Measurements from ENCODE around the gene EED. TPM values are rescaled to one million over a fixed set of nuclear protein-coding genes. Genes with fewer than 3 reads are reported as not detected.
"Not testable (repeated sequence)": the region's sequence is repeated elsewhere in the genome, so short reads cannot be mapped to it uniquely, and the experiment has no call there.

Gene EED
- total RNA-seq, 1 donor from 2014 or later: 25.4 TPM

GRCh38 chr11:86219311-86220193 lies 25.0 kb upstream of the EED start:
- no peak for DNase-seq

- no peak for DNase-seq
These were observed 23.9 kb upstream of the EED start for GRCh38 chr11:86220653-86221052.

GRCh38 chr11:86222081-86222480 lies 22.5 kb upstream of the EED start:
- no peak for DNase-seq

- DNase-seq: not testable (repeated sequence)
These were observed 20.0 kb upstream of the EED start for GRCh38 chr11:86224575-86224974.

- DNase-seq: not testable (repeated sequence)
These were observed 19.2 kb upstream of the EED start for GRCh38 chr11:86225344-86225743.

GRCh38 chr11:86228269-86229038 lies 16.1 kb upstream of the EED start:
- DNase-seq: no peak

GRCh38 chr11:86229039-86229330 lies 15.6 kb upstream of the EED start:
- DNase-seq: not testable (repeated sequence)

GRCh38 chr11:86230179-86230804 lies 14.3 kb upstream of the EED start:
- no peak for DNase-seq

- no peak for DNase-seq
These were observed 13.6 kb upstream of the EED start for GRCh38 chr11:86230921-86231434.

- no peak for DNase-seq
These were observed 12.0 kb upstream of the EED start for GRCh38 chr11:86232556-86232955.

GRCh38 chr11:86234831-86235461 lies 9.6 kb upstream of the EED start:
- DNase-seq: no peak

GRCh38 chr11:86237267-86237804 lies 7.2 kb upstream of the EED start:
- no peak for DNase-seq

- no peak for DNase-seq
These were observed 4.4 kb upstream of the EED start for GRCh38 chr11:86240164-86240563.

- no peak for DNase-seq
These were observed 2.5 kb upstream of the EED start for GRCh38 chr11:86241956-86242535.

- DNase-seq: no peak
These were observed 1.2 kb upstream of the EED start for GRCh38 chr11:86243396-86243795.

- no peak for DNase-seq
These were observed 461 bp upstream of the EED start for GRCh38 chr11:86244063-86244521.

GRCh38 chr11:86245369-86246292 lies 1.1 kb downstream of the EED start:
- DNase-seq: no peak

GRCh38 chr11:86246293-86246675 lies 1.7 kb downstream of the EED start:
- peak; percentile 32 for DNase-seq

GRCh38 chr11:86247608-86248007 lies 3.1 kb downstream of the EED start:
- no peak for DNase-seq

- DNase-seq: no peak
These were observed 4.1 kb downstream of the EED start for GRCh38 chr11:86248609-86249008.

Data from skin of body (tissue), 2 donors.